OCI-LY7 (cell line): Measurements from ENCODE around the gene OXCT2.

Source experiments
- CTCF ChIP-seq: fragments of 200-600 bp; sonication (generic); conservative IDR thresholded peaks from 2 replicates; pipeline ENCODE4 v1.5.1; 2014; ENCODE audit warnings: mild to moderate bottlenecking, antibody characterized with exemption, low read length, moderate library complexity, mixed read lengths
- EZH2phosphoT487 ChIP-seq: fragments of 200-600 bp; sonication (generic); IDR thresholded peaks from 2 replicates; pipeline ENCODE4 v1.6.1; 2018; ENCODE audit warnings: low read depth, borderline replicate concordance, mild to moderate bottlenecking, mixed run types, antibody characterized with exemption, low read length, moderate library complexity, mixed read lengths

DNA sequence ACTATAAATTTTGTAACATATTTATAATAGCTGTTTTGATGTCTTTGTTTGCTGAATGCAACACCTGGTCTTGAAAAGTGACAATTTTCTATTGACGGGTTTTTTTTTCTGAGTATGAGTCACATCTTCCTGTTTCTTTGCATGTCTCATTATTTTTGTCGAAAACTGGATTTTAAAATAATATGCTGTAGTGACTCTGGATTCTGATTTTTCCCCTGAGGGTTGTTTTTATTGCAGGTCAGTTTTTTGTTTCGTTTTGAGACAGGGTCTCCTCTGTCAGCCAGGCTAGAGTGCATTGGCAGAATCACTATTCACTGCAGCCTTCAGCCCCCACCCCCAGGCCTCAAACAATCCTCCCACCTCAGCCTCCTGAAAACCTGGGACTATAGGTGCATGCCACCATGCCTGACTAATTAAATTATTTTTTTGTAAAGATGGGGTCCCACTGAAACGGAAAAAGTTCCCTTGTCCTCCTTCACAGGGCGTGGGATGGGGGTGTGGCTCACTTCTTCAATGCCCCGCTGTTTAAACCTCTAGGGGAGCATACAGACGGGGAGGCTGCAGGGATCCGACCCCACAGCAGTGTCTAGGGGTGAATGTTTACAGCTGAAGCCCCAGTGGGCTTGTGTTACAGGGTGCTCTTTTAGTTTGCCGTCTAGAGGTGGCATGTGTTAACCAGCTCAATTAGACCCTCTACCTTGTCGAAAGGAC lies 43.8 kb downstream of the OXCT2 start:
- no peak for TF ChIP-seq CTCF
- TF ChIP-seq EZH2phosphoT487: peak; percentile 75; the same call in 1 of the 2 replicates
